ENCODE results near the gene MRPS2.
"Not testable (repeated sequence)": the region's sequence is repeated elsewhere in the genome, so short reads cannot be mapped to it uniquely, and the experiment has no call there.

MRPS2 gene

GRCh38 chr9:135528842-135529435 is 28.5 kb downstream of the MRPS2 start:
- DNase-seq (ENCODE audit: extremely low read depth in 1 of 2, low read depth in 1 of 2): not testable (repeated sequence)

DNA sequence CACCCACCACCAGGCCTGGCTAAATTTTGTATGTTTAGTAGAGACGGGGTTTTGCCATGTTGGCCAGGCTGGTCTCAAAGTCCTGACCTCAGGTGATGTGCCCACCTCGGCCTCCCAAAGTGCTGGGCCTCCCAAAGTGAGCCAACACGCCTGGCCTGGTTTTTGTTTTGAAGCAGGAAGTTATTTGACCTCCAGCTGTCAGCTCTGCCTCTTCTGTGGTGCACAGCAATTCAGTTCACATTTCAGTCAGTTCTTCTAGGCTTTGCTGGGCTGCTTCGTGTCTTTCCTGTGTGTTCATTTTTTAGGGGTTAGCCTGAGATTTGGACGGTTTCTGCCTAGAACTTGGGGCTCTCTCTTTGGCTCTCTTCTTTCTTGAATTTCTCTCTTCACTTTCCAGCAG is 29.7 kb downstream of the MRPS2 start:
- DNase-seq (ENCODE audit: extremely low read depth in 1 of 2, low read depth in 1 of 2): no peak

DNA sequence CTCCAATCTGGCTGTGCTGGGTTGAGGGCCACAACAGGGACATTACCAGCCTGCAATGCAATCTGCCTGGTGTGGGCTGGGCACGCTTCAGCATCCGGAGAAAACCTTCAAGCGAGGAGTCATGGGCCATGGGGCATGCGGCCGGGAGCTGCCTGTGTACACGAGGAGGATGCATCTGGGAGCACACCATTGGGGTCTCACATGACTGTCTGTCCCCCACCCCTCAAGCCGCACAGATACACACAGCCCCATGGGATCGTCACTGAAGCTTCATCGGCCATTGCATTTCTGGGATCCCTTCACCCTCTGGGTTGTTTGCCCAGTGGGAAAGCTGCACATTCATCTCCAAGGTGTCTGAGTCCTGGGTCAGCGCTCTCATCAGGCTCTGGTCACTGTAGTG is 30.6 kb downstream of the MRPS2 start:
- DNase-seq (ENCODE audit: extremely low read depth in 1 of 2, low read depth in 1 of 2): no peak

GRCh38 chr9:135533113-135533512 is 32.6 kb downstream of the MRPS2 start:
- no peak for DNase-seq (ENCODE audit: extremely low read depth in 1 of 2, low read depth in 1 of 2)

DNA sequence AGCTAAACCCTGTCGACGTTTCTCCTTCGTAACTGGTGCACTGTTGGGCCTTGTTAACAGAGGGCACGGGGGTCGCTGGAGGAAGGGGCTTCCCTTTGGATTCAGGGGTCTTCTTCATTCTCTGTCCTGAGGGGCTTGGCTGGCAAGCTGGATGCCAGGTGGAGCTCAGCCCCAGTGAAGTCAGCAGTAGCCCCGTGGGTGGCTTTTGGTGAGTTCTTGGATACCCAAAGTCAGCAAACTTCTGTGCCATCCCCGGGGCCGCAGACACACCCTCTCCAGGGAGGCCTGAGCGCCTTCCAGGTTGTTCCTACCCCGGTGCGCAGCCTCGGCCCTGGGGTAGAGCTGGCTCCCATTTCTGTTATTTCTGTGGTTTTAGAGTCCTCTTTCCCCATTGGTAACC is 33.2 kb downstream of the MRPS2 start:
- DNase-seq (ENCODE audit: extremely low read depth in 1 of 2, low read depth in 1 of 2): no peak

- DNase-seq (ENCODE audit: extremely low read depth in 1 of 2, low read depth in 1 of 2): not testable (repeated sequence)
Observed at GRCh38 chr9:135534192-135534711, 33.8 kb downstream of the MRPS2 start.

DNA sequence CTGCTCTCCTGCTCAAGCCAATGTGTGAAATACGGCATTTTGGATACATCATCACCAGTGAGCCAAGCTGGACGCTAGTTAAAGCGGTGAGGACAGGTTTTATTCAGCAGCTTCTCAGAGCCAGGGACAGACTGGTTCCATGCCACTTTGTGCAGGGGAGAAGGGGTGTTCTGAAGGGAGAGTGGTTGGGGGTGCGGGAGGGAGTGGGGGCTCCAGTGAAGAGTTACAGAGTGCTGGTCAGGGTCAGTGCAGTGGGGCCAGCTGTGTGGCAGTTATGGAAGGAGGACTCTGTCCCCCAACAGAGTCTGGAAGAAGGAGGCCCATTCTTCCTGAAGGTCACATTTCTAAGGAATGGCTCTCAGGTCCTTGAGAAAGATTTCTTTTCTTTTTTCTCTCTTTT is 34.3 kb downstream of the MRPS2 start:
- DNase-seq (ENCODE audit: extremely low read depth in 1 of 2, low read depth in 1 of 2): not testable (repeated sequence)

DNA sequence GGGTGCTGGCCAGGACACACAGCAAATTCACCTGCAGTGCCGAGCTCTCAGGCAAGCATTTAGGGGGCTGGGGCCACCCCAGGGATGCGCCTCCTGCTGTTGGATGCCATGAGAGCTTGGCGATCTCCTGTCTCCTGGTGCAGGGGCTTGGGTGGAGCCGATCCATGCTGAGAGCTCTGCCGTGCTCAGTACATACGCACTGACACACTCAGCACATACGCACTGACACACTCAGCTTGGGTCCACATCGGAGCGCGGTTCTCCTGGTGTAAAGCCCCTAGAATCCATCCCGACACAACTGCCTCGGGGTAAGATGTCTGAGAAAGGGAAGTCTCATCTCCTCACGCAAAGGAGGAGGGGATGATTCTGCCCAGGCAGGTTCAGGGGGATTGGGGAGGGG is 35.1 kb downstream of the MRPS2 start:
- not testable (repeated sequence) for DNase-seq (ENCODE audit: extremely low read depth in 1 of 2, low read depth in 1 of 2)

- DNase-seq (ENCODE audit: extremely low read depth in 1 of 2, low read depth in 1 of 2): no peak
Observed at GRCh38 chr9:135536216-135536615, 35.7 kb downstream of the MRPS2 start.

GRCh38 chr9:135543262-135543894 is 42.9 kb downstream of the MRPS2 start:
- DNase-seq (ENCODE audit: extremely low read depth in 1 of 2, low read depth in 1 of 2): not testable (repeated sequence)

DNA sequence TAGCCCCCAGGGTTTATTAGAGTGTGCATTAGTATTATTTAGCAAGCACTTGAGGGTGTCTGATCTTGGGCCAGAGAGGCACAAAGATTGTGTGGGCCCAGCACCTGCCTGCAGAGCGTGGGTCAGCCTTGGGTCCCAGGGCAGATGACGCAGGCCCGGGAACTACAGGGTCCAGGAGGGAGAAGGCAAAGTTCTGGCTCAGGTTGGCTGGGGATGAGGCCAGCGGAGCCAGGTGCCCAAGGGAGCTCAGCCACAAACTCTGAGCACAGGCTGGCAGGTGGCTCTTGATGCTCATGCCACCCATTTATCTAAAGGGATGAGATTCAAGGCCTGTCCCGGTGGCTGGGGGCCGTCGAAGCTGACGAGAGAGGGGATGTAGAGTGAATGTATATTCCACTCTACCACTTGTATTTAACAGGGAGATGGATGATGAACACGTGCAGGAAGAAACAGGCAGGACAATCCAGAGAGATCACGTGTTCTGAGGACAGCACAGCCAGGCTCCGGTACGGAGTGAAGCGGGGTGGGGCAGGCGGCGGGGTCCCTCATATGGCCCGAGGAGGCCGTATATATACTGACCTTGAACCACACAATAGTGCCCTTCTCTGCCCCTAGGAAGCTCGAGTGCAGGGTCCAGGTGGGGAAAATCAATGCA is 44.6 kb downstream of the MRPS2 start:
- no peak for DNase-seq (ENCODE audit: extremely low read depth in 1 of 2, low read depth in 1 of 2)

GRCh38 chr9:135545646-135546176 is 45.2 kb downstream of the MRPS2 start, which contains the start of gene OBP2A:
Gene OBP2A, plus strand, starts transcription at chr9:135546126. Its CDS starts 55 bp downstream, at chr9:135546181.
- DNase-seq (ENCODE audit: extremely low read depth in 1 of 2, low read depth in 1 of 2): not testable (repeated sequence)

DNA sequence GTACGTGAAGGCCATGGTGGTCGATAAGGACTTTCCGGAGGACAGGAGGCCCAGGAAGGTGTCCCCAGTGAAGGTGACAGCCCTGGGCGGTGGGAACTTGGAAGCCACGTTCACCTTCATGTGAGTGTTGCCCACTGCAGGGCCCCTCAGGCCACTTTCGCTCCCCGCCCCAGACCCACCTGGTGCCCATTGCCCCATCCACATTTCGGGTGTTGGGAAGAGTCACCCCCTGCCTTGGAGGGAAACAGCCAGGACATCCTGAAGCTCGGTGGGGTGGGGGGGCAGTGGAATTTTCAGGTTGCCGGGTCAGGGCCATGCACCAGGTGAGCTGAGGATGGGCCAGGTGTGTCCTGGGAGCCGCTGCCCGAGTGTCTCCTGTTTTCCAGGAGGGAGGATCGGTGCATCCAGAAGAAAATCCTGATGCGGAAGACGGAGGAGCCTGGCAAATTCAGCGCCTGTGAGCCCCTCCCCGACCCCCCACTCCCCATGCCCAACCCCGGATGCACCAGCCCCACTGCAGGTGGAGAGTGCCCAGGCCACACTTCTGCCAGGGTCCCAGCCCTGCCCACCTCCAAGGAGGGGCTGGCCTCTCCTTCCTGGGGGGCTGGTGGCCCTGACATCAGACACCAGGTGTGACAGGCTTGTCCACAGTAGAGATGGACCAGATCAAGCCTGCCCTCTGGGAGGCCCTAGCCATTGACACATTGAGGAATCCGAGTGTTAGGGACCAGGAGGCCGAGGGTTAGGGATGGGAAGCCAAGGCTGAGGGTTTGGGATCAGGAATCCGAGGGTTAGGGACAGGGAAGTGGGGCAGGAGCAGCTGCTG is 46.5 kb downstream of the MRPS2 start:
- not testable (repeated sequence) for DNase-seq (ENCODE audit: extremely low read depth in 1 of 2, low read depth in 1 of 2)

DNA sequence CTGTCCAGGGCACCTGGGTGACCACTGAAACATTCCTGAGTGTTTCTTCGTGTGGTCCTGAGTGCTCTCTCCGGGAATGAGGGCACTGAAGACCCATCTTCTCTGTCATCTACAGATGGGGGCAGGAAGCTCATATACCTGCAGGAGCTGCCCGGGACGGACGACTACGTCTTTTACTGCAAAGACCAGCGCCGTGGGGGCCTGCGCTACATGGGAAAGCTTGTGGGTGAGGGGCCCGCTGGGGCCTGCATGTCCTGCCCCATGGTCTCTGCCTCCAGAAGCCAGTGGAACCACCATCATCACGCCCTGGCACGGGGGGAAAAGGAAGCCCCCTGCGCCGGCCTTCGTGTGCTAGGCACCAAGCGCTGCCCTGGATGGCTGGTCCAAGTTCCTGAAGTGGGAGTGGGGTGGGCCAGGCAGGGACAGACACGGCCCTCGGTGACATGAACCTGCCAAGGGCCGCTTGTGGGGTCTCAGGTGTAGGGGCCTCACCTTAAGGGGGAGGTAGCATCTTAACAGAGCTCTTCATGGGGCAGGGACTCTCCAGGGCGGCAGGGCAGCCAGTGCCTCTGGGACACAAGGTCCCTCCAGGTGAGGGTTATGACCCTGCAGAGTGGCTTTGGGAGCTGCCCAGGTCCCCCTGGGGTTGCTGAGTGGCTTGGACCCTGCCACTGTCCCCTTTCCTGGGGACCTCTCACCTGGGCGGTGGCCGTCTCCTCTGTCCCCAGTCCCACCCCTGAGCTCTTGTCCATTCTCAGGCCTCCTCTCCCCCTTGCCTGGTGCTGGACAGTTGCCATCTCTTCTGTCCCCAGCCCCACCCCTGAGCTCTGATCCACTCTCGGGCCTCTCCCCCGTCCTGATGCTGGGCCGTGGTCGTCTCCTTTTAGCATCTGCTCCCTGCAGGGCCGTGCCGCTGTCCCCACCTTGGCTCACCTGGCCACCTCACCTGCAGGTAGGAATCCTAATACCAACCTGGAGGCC is 47.6 kb downstream of the MRPS2 start:
- no peak for DNase-seq (ENCODE audit: extremely low read depth in 1 of 2, low read depth in 1 of 2)

DNA sequence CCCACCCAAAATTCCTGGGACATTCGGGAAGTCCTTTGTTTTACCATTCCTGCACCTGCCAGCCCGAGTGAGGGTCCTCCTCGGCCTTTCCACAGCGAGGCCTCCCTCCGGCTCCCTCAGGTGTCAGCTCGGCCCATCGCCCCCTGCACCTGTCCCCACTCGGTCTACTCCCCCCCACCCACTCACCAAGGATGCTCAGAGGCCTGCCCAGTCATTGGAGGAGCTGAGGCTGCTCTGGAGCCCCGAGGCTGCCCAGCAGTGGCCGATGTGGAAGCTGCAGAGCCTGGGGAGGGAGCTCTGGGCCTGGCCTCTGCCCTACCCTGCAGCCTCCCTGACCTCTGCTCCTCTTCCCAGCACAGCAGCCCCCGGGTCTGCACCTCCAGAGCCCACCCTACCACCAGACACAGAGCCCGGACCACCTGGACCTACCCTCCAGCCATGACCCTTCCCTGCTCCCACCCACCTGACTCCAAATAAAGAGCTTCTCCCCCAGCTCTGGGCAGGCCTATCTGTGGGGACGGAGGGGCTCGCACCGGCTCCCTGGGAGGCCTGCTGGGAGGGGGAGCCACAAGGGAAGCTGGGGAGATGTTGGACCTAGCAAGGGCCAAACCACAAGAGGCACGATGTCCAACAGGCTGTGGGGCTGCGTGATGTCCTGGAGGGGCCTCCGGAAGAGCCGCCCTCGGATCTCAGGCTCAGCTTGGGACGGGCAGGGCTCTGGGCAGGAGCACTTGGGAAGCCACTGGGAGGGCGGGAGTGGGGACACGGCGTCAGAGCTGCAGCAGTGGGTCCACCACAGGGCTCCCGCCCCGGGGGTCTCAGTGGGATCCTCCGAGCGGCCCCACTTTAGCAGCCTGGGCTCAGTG is 49.2 kb downstream of the MRPS2 start:
- not testable (repeated sequence) for DNase-seq (ENCODE audit: extremely low read depth in 1 of 2, low read depth in 1 of 2)

GRCh38 chr9:135550344-135550918 is 49.9 kb downstream of the MRPS2 start:
- no peak for DNase-seq (ENCODE audit: extremely low read depth in 1 of 2, low read depth in 1 of 2)

GRCh38 chr9:135551031-135551430 is 50.5 kb downstream of the MRPS2 start:
- DNase-seq (ENCODE audit: extremely low read depth in 1 of 2, low read depth in 1 of 2): no peak

- DNase-seq (ENCODE audit: extremely low read depth in 1 of 2, low read depth in 1 of 2): no peak
Observed at GRCh38 chr9:135551456-135551855, 51.0 kb downstream of the MRPS2 start.
